DMS153 treated with DMSO at 0.1 percent for 48 hours (cell line): ENCODE data around the gene ENTPD6.

Experiments
- DNase-seq: peaks from one replicate; lab custom pipeline; 2025; ENCODE audit not compliant: unreplicated experiment; lab: John Stamatoyannopoulos, UW

The ENTPD6 gene

GRCh38 chr20:25274891-25275812 is 79.6 kb downstream of the ENTPD6 start:
- no peak for DNase-seq

GRCh38 chr20:25275813-25276532 is 80.5 kb downstream of the ENTPD6 start:
- DNase-seq, result no peak
